ENCODE measurements around the gene LNX1. TPM values are rescaled to one million over a fixed set of nuclear protein-coding genes. Genes with fewer than 3 reads are reported as not detected.

Gene LNX1
- total RNA-seq, 4 donors from 2014 or later: 21.7 to 47.2 (median 36.2) TPM

DNA sequence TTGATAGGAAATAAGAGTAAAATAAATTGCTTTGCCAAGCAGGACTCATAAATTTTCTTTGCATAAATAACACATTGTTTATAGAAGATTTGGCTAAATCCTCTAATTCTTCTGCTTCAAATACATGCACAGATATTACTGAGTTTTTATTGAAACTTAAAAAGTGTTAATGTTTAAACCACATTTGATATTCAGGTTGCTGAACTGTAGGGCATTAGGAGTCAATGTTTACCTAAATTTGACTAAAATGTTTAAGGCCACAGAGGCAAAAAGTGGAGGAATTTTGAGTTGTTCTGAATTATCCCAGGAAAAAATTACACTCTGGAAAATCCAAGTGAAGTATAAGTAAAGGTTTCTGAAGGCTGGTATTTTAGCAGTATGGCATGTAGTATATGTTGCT is 135.1 kb downstream of the LNX1 start:
- H3K27ac ChIP-seq: no peak overlapping the region
- no peaks in the 10 kb centered on the region for H3K4me1 ChIP-seq
- peaks cover 73% of the 10 kb centered on the region for H3K36me3 ChIP-seq
- no peak for TF ChIP-seq EP300 (IDR thresholded peaks at IDR 0.05)
- no peak for TF ChIP-seq POLR2A (IDR thresholded peaks at IDR 0.05)
- no peak for TF ChIP-seq CTCF (IDR thresholded peaks at IDR 0.05)
- no peak for TF ChIP-seq POLR2AphosphoS5 (IDR thresholded peaks at IDR 0.05)
- no peak overlapping the region for H3K4me3 ChIP-seq
- DNase-seq (ENCODE audit: low spot score in 2 of 2): no peak
- H3K9me3 ChIP-seq: no peaks in the 10 kb centered on the region
- H3K27me3 ChIP-seq: no peaks in the 10 kb centered on the region

GRCh38 chr4:53455766-53456165 is 135.5 kb downstream of the LNX1 start:
- Histone ChIP-seq H3K27me3 (no peaks in the 10 kb centered on the region), H3K27ac (no peak overlapping the region), H3K4me1 (no peaks in the 10 kb centered on the region), H3K9me3 (no peaks in the 10 kb centered on the region), H3K4me3 (no peak overlapping the region), H3K36me3 (peaks cover 69% of the 10 kb centered on the region)
- TF ChIP-seq EP300 (IDR thresholded peaks at IDR 0.05): no peak
- TF ChIP-seq CTCF (IDR thresholded peaks at IDR 0.05): no peak
- no peak for TF ChIP-seq POLR2AphosphoS5 (IDR thresholded peaks at IDR 0.05)
- TF ChIP-seq POLR2A (IDR thresholded peaks at IDR 0.05): no peak
- WGBS: 95% methylated on average over 3 of the region's 3 CpGs
- no peak for DNase-seq (ENCODE audit: low spot score in 2 of 2)

GRCh38 chr4:53453385-53453784 is 137.9 kb downstream of the LNX1 start:
- H3K36me3 ChIP-seq: peaks cover 49% of the 10 kb centered on the region
- no peak for TF ChIP-seq POLR2AphosphoS5 (IDR thresholded peaks at IDR 0.05)
- no peak for TF ChIP-seq POLR2A (IDR thresholded peaks at IDR 0.05)
- TF ChIP-seq CTCF (IDR thresholded peaks at IDR 0.05): no peak
- no peak for TF ChIP-seq EP300 (IDR thresholded peaks at IDR 0.05)
- H3K9me3 ChIP-seq: no peaks in the 10 kb centered on the region
- H3K4me1 ChIP-seq: peaks cover 4% of the 10 kb centered on the region
- H3K27me3 ChIP-seq: no peaks in the 10 kb centered on the region
- no peak for DNase-seq (ENCODE audit: low spot score in 2 of 2)
- 87% methylated on average over 2 of the region's 2 CpGs for WGBS
- no peak overlapping the region for H3K4me3 ChIP-seq
- no peak overlapping the region for H3K27ac ChIP-seq

GRCh38 chr4:53450773-53451172 is 140.5 kb downstream of the LNX1 start:
- Histone ChIP-seq H3K4me1 (peaks cover 4% of the 10 kb centered on the region), H3K36me3 (peaks cover 47% of the 10 kb centered on the region), H3K4me3 (no peak overlapping the region), H3K9me3 (no peaks in the 10 kb centered on the region), H3K27ac (no peak overlapping the region), H3K27me3 (no peaks in the 10 kb centered on the region)
- TF ChIP-seq CTCF (IDR thresholded peaks at IDR 0.05): no peak
- DNase-seq (ENCODE audit: low spot score in 2 of 2): no peak
- WGBS: 86% methylated on average over 3 of the region's 3 CpGs

DNA sequence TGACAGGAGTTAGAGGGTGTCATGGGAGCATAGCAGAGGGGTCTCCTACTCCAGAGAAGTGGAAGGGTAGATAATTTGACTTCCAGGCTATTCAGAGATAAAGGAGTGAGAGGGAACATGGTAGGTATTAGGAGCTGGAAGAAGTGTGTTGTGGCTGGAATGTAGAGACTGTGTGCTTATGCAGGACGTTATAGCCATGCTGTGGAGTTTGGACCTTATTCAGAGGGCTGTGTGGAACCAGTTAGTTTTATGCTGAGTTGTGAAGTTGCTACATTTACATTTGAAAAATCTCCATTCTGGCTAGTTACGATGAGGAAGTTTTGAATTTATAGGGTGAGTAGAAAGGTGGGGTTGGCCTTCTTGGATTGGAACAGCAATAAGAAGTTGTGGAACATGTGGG is 146.3 kb downstream of the LNX1 start:
- Histone ChIP-seq H3K9me3 (no peaks in the 10 kb centered on the region), H3K4me1 (peaks cover 4% of the 10 kb centered on the region), H3K27me3 (no peaks in the 10 kb centered on the region), H3K4me3 (no peak overlapping the region), H3K36me3 (peaks cover 37% of the 10 kb centered on the region), H3K27ac (no peak overlapping the region)
- TF ChIP-seq EP300 (IDR thresholded peaks at IDR 0.05) (no peak), POLR2AphosphoS5 (IDR thresholded peaks at IDR 0.05) (no peak), CTCF (IDR thresholded peaks at IDR 0.05) (no peak), POLR2A (IDR thresholded peaks at IDR 0.05) (no peak)
- no peak for DNase-seq (ENCODE audit: low spot score in 2 of 2)
- 94% methylated on average over 2 of the region's 2 CpGs for WGBS

Data from suprapubic skin (tissue), 4 donors.